Measurements from ENCODE around the gene SOX9.
"Not testable (repeated sequence)": the region's sequence is repeated elsewhere in the genome, so short reads cannot be mapped to it uniquely, and the experiment has no call there.

SOX9 gene

DNA sequence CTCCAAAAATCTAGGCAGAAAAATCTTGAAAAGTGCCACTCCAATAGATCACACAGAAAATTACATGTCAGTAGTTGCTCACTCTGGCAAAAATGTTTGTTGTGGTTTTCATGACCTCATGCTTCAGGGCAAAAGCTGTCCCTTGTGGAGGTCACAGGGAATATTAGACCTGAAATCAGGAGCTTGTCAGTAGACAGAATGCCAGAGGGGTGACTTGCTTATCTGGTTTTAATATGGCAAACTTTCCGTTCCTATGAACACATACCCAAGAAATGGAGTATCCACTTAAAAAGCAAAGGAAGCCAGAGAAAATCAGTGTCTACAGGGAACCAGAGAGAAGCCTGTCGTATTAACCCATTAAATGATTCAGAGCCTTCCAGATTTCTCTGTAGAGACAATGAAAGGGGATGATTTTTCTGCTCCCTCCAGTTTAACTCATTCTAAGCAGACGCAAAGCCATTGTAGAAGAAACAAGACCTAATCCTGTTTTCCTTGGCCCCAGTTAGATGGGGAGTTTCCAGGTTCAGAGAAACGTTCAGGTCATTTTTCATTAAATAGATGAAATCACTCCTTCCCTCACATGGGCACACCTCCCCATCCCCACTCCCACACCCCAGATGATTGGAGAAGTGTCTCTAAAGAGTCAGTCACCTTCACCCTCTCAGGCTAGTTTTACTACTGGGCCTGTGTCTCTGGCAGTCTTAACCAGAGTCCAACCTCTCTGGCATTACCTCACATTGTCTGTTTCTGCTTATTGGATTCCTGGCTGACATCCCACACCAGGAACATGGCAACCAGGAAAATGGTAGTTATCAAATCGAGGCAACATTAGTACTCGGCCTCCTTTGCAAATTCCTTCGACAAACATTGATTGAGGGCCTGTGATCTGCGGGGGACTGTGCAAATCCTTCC lies 6.0 kb downstream of the SOX9 start:
- DNase-seq, result peak; percentile 67

DNA sequence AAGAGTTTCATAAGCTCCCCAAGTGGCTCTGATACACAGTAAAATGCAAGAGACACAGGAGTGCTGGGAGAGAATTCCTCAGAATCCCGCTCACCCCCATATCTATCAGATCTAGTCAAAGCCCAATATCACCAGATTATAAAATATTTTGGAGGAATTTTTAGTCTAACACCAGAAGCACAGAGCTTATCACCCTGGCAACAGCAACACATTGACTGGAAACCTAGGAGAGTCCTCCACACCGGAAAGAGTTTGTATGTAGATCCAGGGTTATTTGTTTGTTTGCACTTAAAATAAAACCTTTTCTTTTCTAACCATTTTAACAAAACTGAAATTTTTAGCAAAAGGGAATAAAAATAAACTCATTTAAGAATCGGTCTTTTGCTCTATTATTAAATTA lies 7.2 kb downstream of the SOX9 start:
- DNase-seq, result peak; percentile 42

DNA sequence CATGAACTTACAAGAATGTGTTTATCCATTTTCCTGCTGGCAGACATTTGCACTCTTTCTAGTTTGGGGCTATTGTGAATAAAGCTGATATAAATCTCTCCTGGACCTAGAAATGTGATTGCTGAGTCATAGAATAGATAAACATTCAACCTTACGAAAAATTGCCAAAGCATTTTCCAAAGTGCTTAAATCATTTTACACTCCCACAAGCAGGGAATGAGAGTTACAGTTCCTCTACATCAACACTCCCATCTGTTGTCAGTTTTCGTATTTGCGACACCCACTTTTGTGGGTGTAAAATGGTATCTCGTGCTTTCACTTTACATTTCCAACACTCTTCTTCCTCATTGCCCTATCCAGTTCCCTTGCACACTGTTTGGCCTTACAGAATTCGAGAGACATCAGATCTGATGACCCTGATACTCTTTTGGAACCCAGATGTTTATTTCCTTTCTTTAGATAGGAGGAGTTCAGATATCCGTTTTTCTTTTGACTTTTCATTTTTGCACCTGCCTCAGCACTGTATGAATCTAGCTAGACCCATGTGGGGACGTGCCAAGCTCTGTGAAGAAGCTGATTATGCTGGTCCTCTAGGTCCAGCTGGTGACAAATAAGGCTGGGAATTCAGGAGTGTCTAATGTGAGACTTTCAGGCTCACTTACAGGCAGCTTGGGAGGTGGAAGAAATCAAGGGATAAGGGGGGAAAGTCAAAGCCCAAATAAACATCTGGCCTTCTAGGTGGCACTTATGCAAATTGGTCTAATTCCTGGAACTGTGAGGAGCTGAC lies 14.0 kb downstream of the SOX9 start:
- DNase-seq, result no peak

DNA sequence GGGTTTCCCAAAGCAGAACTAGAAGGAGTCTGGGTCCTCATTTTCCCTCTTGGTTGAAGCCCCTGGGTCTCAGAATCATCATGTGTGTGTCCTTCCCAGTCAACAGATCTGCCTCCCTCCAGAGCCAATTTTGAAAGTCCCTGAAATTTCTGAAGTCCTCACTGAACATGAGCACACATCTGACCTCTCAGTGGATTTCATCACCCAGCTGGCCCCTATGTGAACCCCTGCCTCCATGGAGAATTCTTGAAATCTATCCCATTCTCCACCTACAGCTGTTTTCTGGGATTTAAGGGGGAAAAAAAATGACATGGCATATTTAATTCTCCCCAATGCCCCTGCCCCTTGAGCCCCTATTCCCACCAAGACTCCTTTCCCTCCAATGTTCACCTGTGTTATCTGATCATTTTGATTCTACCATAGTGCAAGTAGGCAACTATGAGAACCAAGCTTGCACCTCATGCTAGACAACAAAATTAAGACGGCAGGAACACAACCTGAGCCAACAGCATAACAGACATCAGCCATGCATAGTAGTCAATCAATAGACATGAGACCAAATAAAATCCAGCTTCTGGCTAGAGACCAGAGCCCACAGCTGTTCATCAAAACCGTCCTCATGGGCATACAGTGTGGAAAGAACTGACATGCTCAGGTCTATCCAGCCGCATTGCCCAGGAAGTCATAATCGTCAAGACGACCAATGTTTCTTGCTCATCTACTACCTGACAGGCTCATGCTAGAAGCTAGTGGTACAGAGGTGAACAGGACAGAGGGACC lies 14.9 kb downstream of the SOX9 start:
- DNase-seq, result no peak

DNA sequence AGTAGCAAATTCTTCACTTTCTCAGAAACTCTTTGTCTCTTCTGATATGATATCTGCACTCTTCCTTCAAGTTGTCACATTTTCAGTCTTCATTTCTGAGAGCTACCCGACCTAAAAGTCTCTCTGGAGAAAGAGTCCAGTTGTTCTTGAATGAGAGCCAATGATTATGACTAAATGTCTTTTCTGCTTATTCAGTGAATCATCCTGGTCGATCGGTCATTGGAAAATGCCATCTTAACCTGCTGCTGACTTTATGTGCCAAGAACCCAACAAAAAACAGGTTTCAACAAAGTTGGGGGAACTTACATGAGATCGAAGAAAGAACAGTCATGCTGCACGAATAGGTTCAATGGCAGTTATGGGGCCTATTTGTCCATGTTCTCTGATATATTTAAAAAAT lies 15.9 kb downstream of the SOX9 start:
- no peak for DNase-seq

DNA sequence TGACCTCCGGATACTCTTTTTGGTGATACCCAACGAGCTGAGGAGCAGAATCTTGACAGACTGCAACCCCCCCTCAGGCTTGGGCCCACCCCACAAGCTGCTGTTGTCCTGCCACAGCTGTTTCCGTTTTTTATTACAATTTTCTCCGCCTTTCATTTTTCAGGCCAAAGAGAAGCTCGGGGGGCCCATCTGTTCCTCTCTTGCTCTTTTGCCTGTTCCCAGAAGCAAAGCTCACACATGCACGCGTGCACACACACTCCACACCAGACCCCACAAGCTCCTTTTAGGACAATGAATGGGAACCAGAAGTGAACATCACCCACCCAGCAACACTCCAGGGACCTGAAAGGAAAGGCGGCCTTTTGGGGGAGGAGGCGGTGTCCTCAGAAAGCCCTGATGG lies 16.3 kb downstream of the SOX9 start:
- peak; percentile 59 for DNase-seq

DNA sequence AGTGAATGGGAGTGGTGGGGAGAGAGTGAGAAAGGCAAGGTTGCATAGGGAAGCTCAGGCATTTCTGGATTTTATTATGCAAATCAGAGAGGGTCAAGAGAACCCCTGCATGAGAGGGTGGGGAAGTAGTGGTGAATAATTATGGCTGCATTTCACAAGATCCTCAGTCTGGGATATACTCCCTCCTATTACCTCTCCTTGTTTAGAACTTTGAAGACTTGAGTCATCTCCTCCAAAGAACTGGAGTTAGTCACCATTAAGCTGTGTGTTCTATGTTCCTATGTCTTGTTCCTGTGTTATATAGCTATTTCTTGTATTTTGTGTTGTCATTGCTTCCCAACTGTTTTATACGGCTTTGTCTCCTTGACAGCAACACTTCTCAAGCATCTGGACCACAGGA lies 18.4 kb downstream of the SOX9 start:
- DNase-seq, result no peak

DNA sequence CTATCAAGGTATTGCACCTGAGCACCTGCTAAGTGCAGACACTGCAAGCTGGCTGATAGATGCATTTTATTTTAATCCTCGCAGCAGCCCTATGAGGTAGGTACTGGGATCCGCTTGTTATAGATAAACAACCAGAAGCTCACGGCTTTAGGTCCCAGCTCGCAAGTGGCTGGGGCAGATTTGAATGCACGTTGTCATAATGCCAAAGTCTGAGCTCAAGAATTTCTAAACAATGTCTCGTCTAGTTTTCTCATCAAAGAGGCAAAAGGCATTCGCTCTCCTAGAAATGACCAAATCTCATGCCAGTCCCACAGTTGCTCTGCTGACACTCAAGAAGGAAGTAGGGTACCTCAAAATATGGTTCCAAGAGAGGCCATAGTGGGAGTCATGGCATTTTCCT lies 20.5 kb downstream of the SOX9 start:
- no peak for DNase-seq

DNA sequence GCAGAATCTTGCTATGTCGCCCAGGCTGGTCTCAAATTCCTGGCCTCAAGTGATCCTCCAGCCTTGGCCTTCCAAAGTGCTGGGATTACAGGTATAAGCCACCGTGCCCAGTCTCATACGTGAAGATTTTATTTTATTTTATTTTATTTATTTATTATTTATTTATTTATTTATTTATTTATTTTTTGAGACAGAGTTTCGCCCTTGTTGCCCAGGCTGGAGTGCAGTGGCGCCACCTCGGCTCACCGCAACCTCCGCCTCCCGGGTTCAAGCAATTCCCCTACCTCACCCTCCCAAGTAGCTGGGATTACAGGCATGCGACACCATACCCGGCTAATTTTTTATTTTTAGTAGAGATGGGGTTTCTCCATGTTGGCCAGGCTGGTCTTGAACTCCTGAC lies 21.3 kb downstream of the SOX9 start:
- not testable (repeated sequence) for DNase-seq

DNA sequence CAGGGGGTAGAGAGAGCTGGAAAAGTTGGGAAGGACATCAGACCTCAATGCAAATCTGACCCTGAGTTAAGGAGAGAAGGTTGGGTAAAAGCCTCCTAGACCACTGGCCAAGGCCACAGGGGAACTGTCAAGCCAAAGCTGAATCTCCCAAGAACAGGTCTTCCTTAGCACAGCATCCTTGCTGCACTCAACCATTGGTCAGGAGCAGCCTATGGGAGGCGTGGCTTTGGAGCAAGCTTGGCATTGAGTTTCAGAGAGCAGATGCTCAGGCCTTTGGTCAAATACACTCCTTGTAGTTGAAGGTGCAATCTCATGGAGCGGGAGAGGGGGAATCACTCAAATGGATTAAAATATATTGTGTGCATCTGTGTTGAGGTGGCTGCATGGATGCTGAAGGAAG lies 21.8 kb downstream of the SOX9 start:
- DNase-seq, result no peak

DNA sequence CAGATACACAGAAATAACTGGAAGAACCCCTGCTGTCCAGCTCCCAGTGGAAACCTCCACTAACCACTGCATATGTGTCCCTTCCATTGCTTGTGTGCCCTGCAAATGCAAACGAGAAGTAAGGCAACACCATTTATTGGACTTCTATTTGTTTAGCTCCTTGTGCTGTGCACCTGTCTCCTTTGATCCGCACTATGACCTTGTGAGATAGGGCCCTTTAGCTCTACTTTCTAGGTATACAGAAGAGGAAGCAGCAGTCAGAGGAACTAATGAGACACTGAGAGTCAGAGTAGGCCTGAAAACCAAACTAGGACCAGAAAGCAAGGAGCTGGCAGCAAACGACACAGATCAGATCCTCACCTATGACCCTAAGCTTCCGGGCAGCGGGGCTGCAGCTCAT lies 22.4 kb downstream of the SOX9 start:
- no peak for DNase-seq

DNA sequence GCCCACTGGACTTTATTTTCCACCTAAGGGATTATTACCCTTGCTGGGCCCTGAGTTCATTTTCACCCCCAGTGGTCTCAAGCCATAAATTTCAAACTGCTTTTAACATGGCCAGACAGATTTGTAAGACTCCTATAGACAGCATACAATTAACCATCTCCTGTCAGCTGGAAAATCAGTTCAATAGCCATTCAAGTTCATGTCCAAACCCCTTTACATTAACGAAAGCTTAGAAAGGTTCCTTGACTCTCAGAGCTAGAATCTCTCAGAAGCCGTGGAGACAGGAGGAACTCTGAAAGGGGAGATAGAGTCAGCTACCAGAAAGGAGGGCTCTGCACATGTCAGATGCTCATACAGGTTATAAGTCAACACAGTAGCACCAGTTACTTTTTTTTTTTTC lies 23.3 kb downstream of the SOX9 start:
- DNase-seq, result peak; percentile 84

DNA sequence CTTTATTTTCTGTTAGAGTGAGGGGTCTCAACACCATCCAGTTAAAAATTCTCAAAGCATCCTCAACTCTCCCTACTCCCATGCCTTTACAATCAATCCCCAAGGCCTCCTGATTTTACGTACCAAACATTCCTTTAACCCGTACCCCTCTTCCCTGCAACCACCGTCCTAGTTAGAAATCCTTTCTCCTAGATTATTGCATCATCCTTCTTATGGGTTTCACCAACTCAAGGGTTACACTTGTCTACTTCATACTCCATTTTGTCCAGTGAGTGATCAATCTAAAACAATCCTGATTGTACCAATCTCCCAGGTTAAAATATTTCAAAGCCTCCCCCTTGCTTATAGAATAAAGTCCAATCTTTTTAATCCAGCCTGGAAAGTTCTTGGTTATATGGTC lies 24.7 kb downstream of the SOX9 start:
- DNase-seq, result no peak

DNA sequence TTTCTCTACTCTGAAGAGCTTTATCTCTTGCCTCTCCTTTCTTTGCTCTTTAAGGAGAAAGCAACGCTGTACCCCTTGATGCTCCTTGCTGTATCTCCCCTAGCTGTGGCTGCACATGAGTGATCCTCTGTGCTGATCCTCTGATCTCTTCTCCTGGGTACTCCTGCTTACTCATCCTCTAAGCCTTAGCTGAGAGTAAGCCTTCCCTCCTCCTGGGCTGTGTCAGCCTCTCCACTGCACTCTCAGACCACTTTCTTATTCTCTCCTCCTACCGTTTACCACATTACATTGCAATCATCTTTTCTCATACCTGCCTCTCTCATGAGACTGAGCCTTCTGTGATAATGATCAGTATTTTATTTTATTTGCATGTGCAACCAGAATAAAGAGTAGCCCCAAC lies 25.1 kb downstream of the SOX9 start:
- DNase-seq, result no peak

DNA sequence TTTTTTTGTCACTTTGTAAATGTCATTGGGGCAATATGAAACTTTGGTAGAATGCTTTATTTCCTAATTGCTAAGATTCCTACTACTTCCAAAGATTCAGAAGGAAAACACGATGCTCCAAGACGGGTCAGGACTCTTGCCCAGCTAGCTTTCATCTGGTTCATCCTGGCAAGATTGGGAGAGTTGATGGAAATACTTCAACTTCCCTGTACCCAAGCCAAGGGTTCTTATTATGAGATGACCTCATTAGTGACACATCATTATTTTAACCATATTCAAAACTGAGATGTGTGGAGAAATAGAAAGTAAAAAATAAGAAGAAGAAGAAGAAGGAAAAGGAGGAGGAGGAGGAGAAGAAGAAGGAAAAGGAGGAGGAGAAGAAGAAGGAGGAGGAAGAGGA lies 25.6 kb downstream of the SOX9 start:
- DNase-seq, result no peak

DNA sequence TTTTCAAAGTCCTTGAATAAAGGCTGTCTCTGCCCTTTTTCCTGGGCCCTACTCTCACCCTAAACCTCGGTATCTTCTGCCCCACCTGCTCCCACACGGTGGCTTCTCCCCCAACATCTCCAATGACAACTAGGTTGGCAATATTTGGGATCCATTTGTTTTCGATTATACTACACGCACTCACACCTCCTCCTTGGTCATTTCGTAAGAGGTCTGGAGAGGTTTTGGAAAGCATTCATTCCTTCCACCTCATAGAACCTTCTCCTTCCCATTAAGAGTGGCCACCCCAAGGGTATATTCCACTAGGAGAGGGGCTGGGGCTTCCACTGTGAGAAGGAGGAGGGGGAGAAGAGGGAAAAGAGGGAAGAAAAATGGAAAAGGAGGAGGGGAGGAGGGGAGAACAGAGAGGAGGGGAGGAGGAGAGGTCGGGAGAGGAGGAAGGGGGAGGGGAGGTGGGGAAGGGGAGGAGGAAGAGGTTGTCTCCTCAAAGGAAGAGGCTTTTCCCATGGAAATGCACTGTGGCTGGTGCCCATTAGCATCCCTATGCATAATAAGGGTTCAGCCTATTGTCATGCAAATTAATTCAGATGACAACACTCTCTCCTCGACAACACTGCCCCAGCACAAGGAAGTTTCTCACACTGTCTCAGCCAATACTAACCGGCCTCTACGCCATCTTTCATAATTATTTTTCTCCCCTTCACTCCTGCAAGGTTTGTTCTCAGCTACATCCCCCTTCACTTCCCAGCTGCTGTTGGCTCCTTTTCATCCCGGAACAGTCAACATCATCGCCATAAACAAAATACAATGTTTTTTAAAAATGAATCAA lies 30.0 kb downstream of the SOX9 start:
- DNase-seq, result no peak

DNA sequence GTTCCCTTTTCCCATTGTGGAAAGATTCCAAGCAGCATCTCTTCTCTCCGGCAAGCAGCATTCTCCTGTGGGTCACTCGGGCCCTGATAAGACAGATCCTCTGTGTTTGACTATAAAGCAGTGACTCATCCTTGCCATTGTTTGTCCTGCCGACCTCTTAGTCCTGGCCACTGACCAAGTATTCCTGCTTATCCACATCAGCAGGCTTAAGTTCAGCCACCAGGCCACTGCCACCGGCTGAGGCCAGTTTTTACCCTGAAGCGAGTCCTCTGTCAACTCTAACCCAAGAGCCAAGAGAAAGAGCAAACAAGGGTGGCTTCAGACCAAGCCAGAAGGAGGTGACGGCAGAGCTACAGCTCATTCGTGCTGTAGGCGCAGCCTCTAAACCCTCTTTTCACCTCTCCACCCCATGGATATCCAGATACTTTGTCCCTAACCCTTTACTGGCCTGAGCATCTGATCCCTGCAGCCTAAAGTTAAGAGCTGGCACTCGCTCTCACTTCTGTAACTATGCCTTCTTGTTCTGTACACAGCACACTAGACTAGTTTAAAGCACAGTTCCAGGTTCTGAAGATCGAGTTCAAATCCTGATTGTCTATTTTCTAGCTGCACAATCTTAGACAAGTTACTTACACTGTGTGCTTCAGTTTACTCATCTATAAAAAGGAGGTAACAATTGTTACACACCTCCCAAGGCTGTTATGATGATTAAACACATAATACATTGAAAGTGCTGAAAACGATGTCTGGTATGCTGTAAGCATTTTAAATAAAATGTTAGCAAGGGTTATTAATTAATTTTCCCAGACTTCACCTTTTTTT lies 31.0 kb downstream of the SOX9 start:
- peak; percentile 42 for DNase-seq

DNA sequence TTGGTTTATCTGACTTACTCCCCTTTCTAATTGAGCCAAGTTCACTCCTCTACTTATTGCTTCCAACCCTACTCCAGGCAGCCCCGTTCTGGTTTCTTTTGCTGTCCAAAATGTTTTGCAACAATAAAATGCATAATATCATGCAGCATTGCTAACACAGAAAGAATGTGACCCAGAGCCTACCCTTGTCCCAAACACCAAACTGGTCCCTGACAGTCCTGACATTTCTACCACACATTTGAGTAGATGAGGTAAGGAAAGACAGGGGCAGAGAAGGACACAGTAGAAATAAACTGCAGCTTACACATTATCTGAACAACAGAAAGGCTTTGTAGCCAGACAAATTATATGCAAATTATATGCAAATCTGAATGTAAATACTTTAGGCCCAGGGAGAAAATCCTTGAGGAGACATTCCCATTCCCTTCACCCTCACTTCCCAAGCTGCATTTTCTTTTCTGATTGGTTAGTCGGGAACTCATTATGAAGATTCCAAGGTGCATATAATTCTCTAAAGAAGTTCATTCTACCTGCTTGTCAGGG lies 31.6 kb downstream of the SOX9 start:
- no peak for DNase-seq

DNA sequence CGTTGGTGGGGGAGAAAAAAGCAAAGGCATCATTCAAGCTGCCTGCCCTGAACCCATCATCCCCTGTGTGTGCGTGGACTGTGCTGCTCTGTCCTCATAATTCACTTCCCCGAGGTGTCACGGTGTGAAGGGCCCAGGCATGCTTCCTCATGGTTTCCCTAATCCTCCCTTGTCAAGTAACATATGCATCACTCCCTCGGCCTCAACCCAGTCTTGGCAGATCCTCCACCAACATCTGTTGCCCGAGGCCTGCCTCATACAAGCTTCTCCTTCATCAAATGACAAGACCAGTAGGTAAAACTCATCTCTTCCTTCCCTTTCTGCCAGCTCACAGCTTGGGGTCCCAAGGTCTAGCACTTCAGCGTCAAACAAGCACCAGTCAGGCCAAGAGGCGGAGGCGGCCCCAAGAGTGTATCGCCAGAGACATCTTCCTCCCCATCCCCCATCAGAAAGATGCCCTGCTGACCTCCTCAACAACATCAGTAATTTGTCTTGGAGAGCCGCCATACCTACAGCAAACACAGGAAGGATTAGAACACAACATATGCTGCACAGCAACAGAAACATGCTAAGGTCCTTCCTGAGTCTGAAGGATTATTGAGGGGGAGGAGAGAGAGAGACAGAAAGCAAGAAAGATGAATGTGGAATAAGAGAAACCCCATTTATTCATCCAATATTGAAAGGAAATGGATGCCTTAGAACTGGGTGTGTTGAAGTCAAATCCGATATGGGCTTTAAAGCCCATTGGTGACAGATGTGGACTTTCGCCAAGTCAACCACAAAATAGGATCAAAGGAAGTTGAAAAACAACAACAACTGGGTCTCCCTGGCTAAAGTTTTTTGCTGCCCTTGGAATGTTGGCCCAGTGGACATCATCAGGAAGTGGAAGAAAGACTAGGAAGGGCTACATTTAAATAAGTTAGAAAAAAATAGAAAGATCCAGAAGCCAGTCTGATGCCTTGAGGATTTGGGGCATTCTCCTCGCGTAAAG lies 38.4 kb downstream of the SOX9 start:
- no peak for DNase-seq

DNA sequence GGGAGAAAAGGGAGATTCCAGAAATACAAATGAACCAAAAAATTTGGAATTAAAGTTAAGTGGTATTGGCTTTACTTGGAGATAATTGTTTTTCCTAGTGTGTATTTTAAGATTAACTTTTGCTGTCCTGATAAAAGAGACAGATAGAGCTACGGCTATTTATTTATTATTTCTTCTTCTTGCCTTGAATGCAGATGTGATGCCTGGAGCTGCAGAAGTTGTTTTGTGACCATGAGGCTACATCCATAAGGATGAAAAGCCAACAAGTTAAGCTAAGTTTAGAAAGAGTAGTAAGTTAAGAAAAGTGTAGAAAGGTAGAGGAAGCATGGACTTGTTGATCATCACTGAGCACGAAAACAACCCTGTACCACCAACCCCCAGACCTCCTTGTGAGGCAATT lies 41.7 kb downstream of the SOX9 start:
- DNase-seq, result no peak

All from eye (tissue), 1 donor.